DOHH2 (cell line): Measurements from ENCODE around the gene GATAD1.

Experiments used
- H3F3A ChIP-seq: fragments of 200-600 bp; sonication (generic), shearing (Covaris generic); 2 replicates; pipeline ENCODE4 v1.6.0; 2016; ENCODE audit warnings: antibody characterized with exemption, mild to moderate bottlenecking; ENCODE audit not compliant: control insufficient read depth, insufficient read depth
- H3K27ac ChIP-seq: fragments of 200-600 bp; sonication (generic); 2 replicates; pipeline ENCODE4 v1.5.1; 2014; ENCODE audit warnings: low read depth, mild to moderate bottlenecking, low read length, moderate library complexity
- H3K27me3 ChIP-seq: fragments of 200-600 bp; sonication (generic); 2 replicates; pipeline ENCODE4 v1.6.1; 2014; ENCODE audit warnings: mild to moderate bottlenecking, low read length, mixed read lengths; ENCODE audit not compliant: control insufficient read depth
- H3K36me3 ChIP-seq: fragments of 200-600 bp; sonication (generic); 2 replicates; pipeline ENCODE4 v1.6.1; 2014; ENCODE audit warnings: mild to moderate bottlenecking, low read length, moderate library complexity, mixed read lengths; ENCODE audit not compliant: control insufficient read depth
- H3K4me1 ChIP-seq: fragments of 200-600 bp; sonication (generic); 2 replicates; pipeline ENCODE4 v1.6.1; 2014; ENCODE audit warnings: mild to moderate bottlenecking, low read length, mixed read lengths; ENCODE audit not compliant: control insufficient read depth
- H3K4me2 ChIP-seq: fragments of 200-600 bp; sonication (generic); 2 replicates; pipeline ENCODE4 v1.6.0; 2014; ENCODE audit warnings: mild to moderate bottlenecking, low read length, moderate library complexity
- H3K4me3 ChIP-seq: fragments of 200-600 bp; sonication (generic); 2 replicates; pipeline ENCODE4 v1.5.1; 2014; ENCODE audit warnings: mild to moderate bottlenecking, low read length, mixed read lengths
- H3K79me2 ChIP-seq: fragments of 200-600 bp; sonication (generic); 2 replicates; pipeline ENCODE4 v1.6.1; 2014; ENCODE audit warnings: mild to moderate bottlenecking, low read length, mixed read lengths; ENCODE audit not compliant: control insufficient read depth
- H3K9me2 ChIP-seq: fragments of 200-600 bp; sonication (generic); replicated peaks from 2 replicates; pipeline ENCODE4 v1.6.1; 2014; ENCODE audit warnings: mild to moderate bottlenecking, low read length, mixed read lengths; ENCODE audit not compliant: control insufficient read depth
- H3K9me3 ChIP-seq: fragments of 200-600 bp; sonication (generic); 2 replicates; pipeline ENCODE4 v1.6.1; 2014; ENCODE audit warnings: antibody characterized with exemption, low read length, mixed read lengths; ENCODE audit not compliant: control insufficient read depth, insufficient read depth
- H4K20me1 ChIP-seq: fragments of 200-600 bp; sonication (generic); 2 replicates; pipeline ENCODE4 v1.6.0; 2014; ENCODE audit warnings: low read depth, mild to moderate bottlenecking, antibody characterized with exemption, low read length, moderate library complexity; ENCODE audit not compliant: control insufficient read depth, insufficient read depth
- EZH2phosphoT487 ChIP-seq: fragments of 200-600 bp; sonication (generic); IDR thresholded peaks from 2 replicates; pipeline ENCODE4 v1.6.1; 2017; ENCODE audit warnings: borderline replicate concordance, mild to moderate bottlenecking, antibody characterized with exemption, low read length, moderate library complexity, mixed read lengths
- TF ChIP-seq, protein P1 (sequence below): fragments of 200-600 bp; sonication (generic); IDR thresholded peaks from one replicate; pipeline ENCODE4 v1.5.1; 2014; ENCODE audit warnings: antibody characterized with exemption, mild to moderate bottlenecking, low read depth, low read length; ENCODE audit not compliant: poor library complexity, severe bottlenecking

Gene GATAD1

DNA sequence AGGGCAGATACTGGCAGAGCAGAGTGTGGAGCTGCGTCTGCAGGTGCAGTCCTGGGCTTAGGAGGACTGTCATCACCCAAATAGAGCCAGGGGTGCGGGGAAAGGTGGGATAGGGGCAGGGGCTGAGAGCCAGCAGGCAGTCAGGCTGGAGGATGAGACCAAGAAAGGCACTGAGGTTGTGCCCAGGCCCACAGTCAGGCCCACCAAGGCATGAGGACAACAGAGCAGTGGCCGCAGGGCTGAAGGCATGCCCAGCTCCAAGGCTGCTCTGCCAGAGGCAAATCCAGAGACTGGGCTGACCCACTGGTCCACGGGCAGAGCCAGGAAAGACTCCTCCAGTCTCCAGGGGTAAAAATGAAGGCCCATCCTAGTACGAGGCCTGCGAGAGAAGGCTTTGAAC is 24.4 kb upstream of the GATAD1 start:
- no peaks in the 10 kb centered on the region for H3K9me3 ChIP-seq
- H3K4me3 ChIP-seq, result no peak overlapping the region
- 0 out of 2 replicates have a peak, but pooled peaks cover 3% of the 10 kb centered on the region for H3K27me3 ChIP-seq
- no peaks in the 10 kb centered on the region for H3F3A ChIP-seq
- H3K4me2 ChIP-seq, result no peak overlapping the region
- no peaks in the 10 kb centered on the region for H3K36me3 ChIP-seq
- H3K4me1 ChIP-seq, result peaks cover 16% of the 10 kb centered on the region
- H3K27ac ChIP-seq, result no peak overlapping the region
- H3K79me2 ChIP-seq, result no peaks in the 10 kb centered on the region
- H4K20me1 ChIP-seq, result no peaks in the 10 kb centered on the region
- no peaks in the 10 kb centered on the region for H3K9me2 ChIP-seq
- TF ChIP-seq EZH2phosphoT487, result no peak
- TF ChIP-seq, protein P1, sequence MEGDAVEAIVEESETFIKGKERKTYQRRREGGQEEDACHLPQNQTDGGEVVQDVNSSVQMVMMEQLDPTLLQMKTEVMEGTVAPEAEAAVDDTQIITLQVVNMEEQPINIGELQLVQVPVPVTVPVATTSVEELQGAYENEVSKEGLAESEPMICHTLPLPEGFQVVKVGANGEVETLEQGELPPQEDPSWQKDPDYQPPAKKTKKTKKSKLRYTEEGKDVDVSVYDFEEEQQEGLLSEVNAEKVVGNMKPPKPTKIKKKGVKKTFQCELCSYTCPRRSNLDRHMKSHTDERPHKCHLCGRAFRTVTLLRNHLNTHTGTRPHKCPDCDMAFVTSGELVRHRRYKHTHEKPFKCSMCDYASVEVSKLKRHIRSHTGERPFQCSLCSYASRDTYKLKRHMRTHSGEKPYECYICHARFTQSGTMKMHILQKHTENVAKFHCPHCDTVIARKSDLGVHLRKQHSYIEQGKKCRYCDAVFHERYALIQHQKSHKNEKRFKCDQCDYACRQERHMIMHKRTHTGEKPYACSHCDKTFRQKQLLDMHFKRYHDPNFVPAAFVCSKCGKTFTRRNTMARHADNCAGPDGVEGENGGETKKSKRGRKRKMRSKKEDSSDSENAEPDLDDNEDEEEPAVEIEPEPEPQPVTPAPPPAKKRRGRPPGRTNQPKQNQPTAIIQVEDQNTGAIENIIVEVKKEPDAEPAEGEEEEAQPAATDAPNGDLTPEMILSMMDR, result no peak

DNA sequence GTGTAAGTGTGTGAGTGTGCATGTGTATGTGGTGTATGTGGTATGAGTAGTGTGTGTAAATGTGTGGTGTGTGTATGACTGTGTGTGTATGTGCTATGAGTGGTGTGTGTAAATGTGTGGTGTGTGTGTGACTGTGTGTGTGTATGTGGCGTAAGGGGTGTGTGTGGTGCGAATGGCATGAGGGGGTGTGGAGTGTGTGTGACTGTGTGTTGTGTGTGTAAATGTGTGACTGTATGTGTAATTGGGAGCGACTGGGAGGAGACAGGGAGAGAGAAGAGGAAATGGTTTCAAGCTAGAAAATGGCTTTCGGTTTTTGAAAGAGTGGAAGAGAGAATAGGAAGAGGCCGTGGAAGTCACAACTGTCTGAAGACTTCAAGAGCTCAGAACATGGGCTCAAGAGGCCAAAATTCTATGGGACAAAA is 23.6 kb upstream of the GATAD1 start:
- Histone ChIP-seq H3K4me2 (peak overlapping the region; percentile 88), H4K20me1 (no peaks in the 10 kb centered on the region), H3K27me3 (0 out of 2 replicates have a peak, but pooled peaks cover 3% of the 10 kb centered on the region), H3K4me3 (peak overlapping the region; percentile 78), H3K4me1 (peaks cover 16% of the 10 kb centered on the region), H3K27ac (no peak overlapping the region), H3K79me2 (no peaks in the 10 kb centered on the region), H3K9me2 (no peaks in the 10 kb centered on the region), H3K36me3 (no peaks in the 10 kb centered on the region), H3K9me3 (no peaks in the 10 kb centered on the region), H3F3A (no peaks in the 10 kb centered on the region)
- TF ChIP-seq, protein P1, result no peak
- no peak for TF ChIP-seq EZH2phosphoT487

DNA sequence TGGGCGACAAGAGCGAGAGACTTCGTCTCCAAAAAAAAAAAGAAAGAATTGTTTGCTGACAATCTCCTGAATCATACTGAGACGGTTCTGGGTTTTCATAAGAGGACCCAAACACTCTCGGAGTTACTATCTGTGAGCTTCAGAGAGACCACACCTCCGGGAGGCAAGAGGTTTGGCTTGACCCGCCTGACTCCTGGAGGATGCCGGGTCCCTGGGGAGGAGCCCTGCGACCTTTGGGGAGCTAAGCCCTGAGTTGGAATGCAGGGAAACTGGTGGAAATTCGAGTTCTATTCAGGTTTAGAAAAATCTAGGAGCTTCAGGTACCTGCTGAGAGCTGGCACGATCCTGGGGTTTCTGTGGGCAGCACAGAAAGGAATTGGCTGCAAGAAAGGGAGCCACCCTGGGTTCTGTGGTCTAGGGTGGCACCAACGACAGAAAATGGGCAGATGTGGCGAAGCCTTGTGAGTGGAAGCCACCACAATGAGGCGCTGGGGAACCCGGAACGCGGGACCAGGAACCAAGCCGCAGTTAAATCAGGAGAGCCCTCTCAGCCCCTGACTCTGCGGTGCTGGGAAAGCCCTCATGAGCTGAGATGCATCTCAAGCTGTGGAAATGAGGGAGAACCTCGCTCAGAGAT is 21.9 kb upstream of the GATAD1 start:
- H3K9me3 ChIP-seq, result no peaks in the 10 kb centered on the region
- H3F3A ChIP-seq, result no peaks in the 10 kb centered on the region
- no peak overlapping the region for H3K4me2 ChIP-seq
- no peak overlapping the region for H3K27ac ChIP-seq
- no peaks in the 10 kb centered on the region for H3K9me2 ChIP-seq
- H4K20me1 ChIP-seq, result no peaks in the 10 kb centered on the region
- no peaks in the 10 kb centered on the region for H3K36me3 ChIP-seq
- H3K27me3 ChIP-seq, result 0 out of 2 replicates have a peak, but pooled peaks cover 3% of the 10 kb centered on the region
- H3K79me2 ChIP-seq, result no peaks in the 10 kb centered on the region
- H3K4me1 ChIP-seq, result peaks cover 16% of the 10 kb centered on the region
- TF ChIP-seq EZH2phosphoT487, result no peak
- TF ChIP-seq, protein P1, result no peak
- no peak overlapping the region for H3K4me3 ChIP-seq
